Heart left ventricle (tissue), 13 donors: ENCODE data around the gene RRAGC.

ENCODE experiments used
- CTCF ChIP-seq, 12 donors: fragments of 200-600 bp; sonication (generic) in 4 of 12; IDR thresholded peaks; one replicate each; pipeline versions ENCODE4 v1.5.0 to v1.8.0; 2018 to 2022; ENCODE audit warnings: antibody characterized with exemption in 12 of 12, mild to moderate bottlenecking in 5 of 12
- POLR2A ChIP-seq, 2 donors: fragments of 450-650 bp; IDR thresholded peaks; one replicate each; pipeline ENCODE4 v1.6.1; 2017; ENCODE audit warnings: antibody characterized with exemption in 2 of 2, mild to moderate bottlenecking in 2 of 2, moderate library complexity in 2 of 2
- donor health status: ischemic (EF 13 %, LVEDD 7.1; RV severe dilation, severe dysfunction).
- donor health status: DM: no; HTN: yes; CAD: no.
- donor health status: DM: no; HTN: no; CAD: no.
- donor health status: ischemic (EF 25% LVEDD 6.9; RV normal size, moderate dysfunction).
- donor health status: ischemic (EF 25% LVEDD 5.7; RV mildly dilated, moderate dysfunction).
- donor health status: ischemic (EF 35%, LVEDD 5.7; RV mildly dilated, moderate dysfunction).
- donor health status: nonischemic (EF 11% LVEDD 7.7; RV severe dilation, severe dysfunction).
- donor health status: DM: yes; HTN: yes; CAD: no.
- donor health status: PGD.
- donor health status: ischemic (EF 29% LVEDD 5.4; RV normal size, mild dysfunction).
- donor health status: nonischemic (EF 23%, LVEDD 6.1; RV moderate dilation, normal function).

DNA sequence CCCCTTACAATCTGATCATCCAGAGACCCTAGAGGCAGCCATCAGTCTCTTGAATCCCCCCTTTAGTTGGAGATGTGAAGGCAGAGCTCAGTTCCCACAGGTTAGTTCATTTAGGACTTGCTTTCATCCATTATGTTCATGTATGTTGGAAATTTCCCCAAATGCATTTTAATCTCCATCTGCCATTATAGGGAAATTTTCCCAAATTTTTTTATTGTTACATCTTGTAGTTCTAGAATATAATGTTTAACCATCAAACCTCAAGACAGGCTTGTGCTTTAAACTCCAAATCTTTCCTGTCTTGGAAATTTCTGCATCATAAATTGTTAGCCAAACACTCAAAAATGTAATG, 68.4 kb downstream of the RRAGC start:
- TF ChIP-seq POLR2A (IDR thresholded peaks at IDR 0.05) (no peak), CTCF (IDR thresholded peaks at IDR 0.05) (no peak)
